ENCODE results near the gene TMEM208. TPM values are rescaled to one million over a fixed set of nuclear protein-coding genes. Genes with fewer than 3 reads are reported as not detected.

TMEM208 gene
- total RNA-seq, 1 donor from 2014 or later, result 41.3 TPM

GRCh38 chr16:67241008-67241900 lies 14.3 kb downstream of the TMEM208 start:
- CTCF ChIA-PET, result no interaction called here
- DNase-seq (no peak), ATAC-seq (ENCODE audit: low read depth) (no peak)
- TF ChIP-seq, protein P1, sequence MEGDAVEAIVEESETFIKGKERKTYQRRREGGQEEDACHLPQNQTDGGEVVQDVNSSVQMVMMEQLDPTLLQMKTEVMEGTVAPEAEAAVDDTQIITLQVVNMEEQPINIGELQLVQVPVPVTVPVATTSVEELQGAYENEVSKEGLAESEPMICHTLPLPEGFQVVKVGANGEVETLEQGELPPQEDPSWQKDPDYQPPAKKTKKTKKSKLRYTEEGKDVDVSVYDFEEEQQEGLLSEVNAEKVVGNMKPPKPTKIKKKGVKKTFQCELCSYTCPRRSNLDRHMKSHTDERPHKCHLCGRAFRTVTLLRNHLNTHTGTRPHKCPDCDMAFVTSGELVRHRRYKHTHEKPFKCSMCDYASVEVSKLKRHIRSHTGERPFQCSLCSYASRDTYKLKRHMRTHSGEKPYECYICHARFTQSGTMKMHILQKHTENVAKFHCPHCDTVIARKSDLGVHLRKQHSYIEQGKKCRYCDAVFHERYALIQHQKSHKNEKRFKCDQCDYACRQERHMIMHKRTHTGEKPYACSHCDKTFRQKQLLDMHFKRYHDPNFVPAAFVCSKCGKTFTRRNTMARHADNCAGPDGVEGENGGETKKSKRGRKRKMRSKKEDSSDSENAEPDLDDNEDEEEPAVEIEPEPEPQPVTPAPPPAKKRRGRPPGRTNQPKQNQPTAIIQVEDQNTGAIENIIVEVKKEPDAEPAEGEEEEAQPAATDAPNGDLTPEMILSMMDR (IDR thresholded peaks at IDR 0.05), result no peak
- Mint-ChIP-seq H3K27ac (no peak overlapping the region), H3K36me3 (ENCODE audit: low read depth) (peaks cover 27% of the 10 kb centered on the region), H3K4me3 (no peak overlapping the region), H3K4me1 (peaks cover 26% of the 10 kb centered on the region), H3K9me3 (no peaks in the 10 kb centered on the region), H3K27me3 (no peaks in the 10 kb centered on the region)
- POLR2A ChIA-PET, result interaction anchor here (0.9 kb wide), 1 partner anchor 9 kb away, joined by 3 read pairs; no protein-coding TSS in a partner anchor
- intact Hi-C loops (cut with micrococcal nuclease), result loop anchor here (10.0 kb wide), 1 partner anchor 564 kb away; the partner anchor contains the start of genes RANBP10 and TSNAXIP1

DNA sequence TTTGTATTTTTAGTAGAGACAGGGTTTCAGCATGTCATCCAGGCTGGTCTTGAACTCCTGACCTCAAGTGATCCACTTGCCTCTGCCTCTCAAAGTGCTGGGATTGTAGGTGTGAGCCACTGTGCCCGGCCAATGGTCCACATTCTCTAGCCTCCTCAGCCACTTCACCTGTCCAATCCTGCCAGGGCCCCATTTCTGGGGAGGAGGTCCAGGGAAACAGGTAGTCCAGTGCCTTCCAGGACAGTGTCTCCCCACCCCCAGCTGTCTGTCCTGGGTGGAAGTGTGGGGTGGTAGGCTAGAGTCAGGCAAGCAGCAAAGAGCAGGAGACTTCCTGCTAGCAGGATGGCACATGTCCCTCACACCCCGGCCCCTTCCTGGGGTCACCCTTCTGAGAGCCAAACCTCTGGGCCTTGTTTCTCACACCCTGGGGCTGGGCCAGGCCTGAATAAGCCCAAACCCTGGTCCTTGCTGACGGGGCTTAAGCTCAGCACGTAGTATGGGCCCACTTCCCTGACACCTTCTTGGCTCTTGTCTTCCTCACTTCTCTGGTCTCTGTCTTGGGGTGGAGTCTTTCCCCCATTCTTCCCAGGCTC lies 15.3 kb downstream of the TMEM208 start:
- ChIA-PET POLR2A (interaction anchor here (0.5 to 7.7 kb wide), 4 partner anchors 10 to 263 kb away, joined by 3 to 120 read pairs (median 4); partner anchors contain the start of gene TMEM208), CTCF (no interaction called here)
- H3K4me3 Mint-ChIP-seq, result no peak overlapping the region
- peak overlapping the region; percentile 13 for H3K27ac Mint-ChIP-seq
- no peak for DNase-seq
- peaks cover 19% of the 10 kb centered on the region for H3K36me3 Mint-ChIP-seq (ENCODE audit: low read depth)
- no peaks in the 10 kb centered on the region for H3K27me3 Mint-ChIP-seq
- H3K4me1 Mint-ChIP-seq, result peaks cover 27% of the 10 kb centered on the region
- H3K9me3 Mint-ChIP-seq, result no peaks in the 10 kb centered on the region
- ATAC-seq (ENCODE audit: low read depth), result no peak
- TF ChIP-seq, protein P1 (IDR thresholded peaks at IDR 0.05), result no peak
- intact Hi-C loops (cut with micrococcal nuclease), result loop anchor here (10.0 kb wide), 1 partner anchor 563 kb away; the partner anchor contains the start of genes RANBP10 and TSNAXIP1

- Mint-ChIP-seq H3K4me3 (no peak overlapping the region), H3K27ac (peak overlapping the region; percentile 92), H3K36me3 (ENCODE audit: low read depth) (peaks cover 8% of the 10 kb centered on the region), H3K4me1 (peaks cover 38% of the 10 kb centered on the region), H3K27me3 (no peaks in the 10 kb centered on the region), H3K9me3 (no peaks in the 10 kb centered on the region)
- ATAC-seq (ENCODE audit: low read depth), result no peak
- DNase-seq, result no peak
- CTCF ChIA-PET, result interaction anchor here (0.9 to 1.3 kb wide), 2 partner anchors 16 to 18 kb away, joined by 3 to 9 read pairs; partner anchors contain the start of gene TMEM208
- TF ChIP-seq, protein P1 (IDR thresholded peaks at IDR 0.05), result no peak
- intact Hi-C loops (cut with micrococcal nuclease), result loop anchor here (10.0 kb wide), 1 partner anchor 561 kb away; the partner anchor contains the start of genes RANBP10 and TSNAXIP1
- POLR2A ChIA-PET, result interaction anchor here (0.9 to 7.7 kb wide), 6 partner anchors 12 to 245 kb away, joined by 3 to 120 read pairs (median 6); partner anchors contain the start of genes ELMO3, PLEKHG4 and TMEM208
These were observed 16.6 kb downstream of the TMEM208 start for GRCh38 chr16:67243481-67243880.

- POLR2A ChIA-PET, result interaction anchor here (0.6 to 7.7 kb wide), 20 partner anchors 9 to 792 kb away, joined by 3 to 120 read pairs (median 4); partner anchors contain the start of genes ATP6V0D1, E2F4, ELMO3 and FBXL8
- Mint-ChIP-seq H3K4me1 (peaks cover 44% of the 10 kb centered on the region), H3K9me3 (no peaks in the 10 kb centered on the region), H3K4me3 (peak overlapping the region; percentile 82), H3K27me3 (peaks cover 1% of the 10 kb centered on the region), H3K36me3 (ENCODE audit: low read depth) (peaks cover 1% of the 10 kb centered on the region), H3K27ac (peak overlapping the region; percentile 92)
- ATAC-seq (ENCODE audit: low read depth), result peak; percentile 73
- CTCF ChIA-PET, result interaction anchor here (0.6 to 1.3 kb wide), 6 partner anchors 12 to 291 kb away, joined by 3 to 9 read pairs (median 3); partner anchors contain the start of gene TMEM208
- TF ChIP-seq, protein P1 (IDR thresholded peaks at IDR 0.05), result no peak
- DNase-seq, result peak; percentile 69
- intact Hi-C loops (cut with micrococcal nuclease), result loop anchor here (1.0 to 10.0 kb wide), 7 partner anchors 17 to 602 kb away; partner anchors contain the start of genes ACD, CENPT, E2F4 and FBXL8
These were observed 17.7 kb downstream of the TMEM208 start for GRCh38 chr16:67244387-67245185.
